SK-N-SH treated with all-trans-retinoic acid at 6 μM for 48 hours (cell line): ENCODE measurements around the gene N4BP2L1.

Source experiments
- BACH2 ChIP-seq: fragments of 250-450 bp; sonication (Bioruptor Pico); IDR thresholded peaks from 2 replicates; pipeline ENCODE4 v1.9.0; 2021; ENCODE audit warnings: mild to moderate bottlenecking, borderline replicate concordance
- ESRRG ChIP-seq: fragments of 250-450 bp; sonication (Bioruptor Pico); IDR thresholded peaks from 2 replicates; pipeline ENCODE4 v1.6.1; 2021; ENCODE audit warnings: mild to moderate bottlenecking
- GLIS3 ChIP-seq: fragments of 250-450 bp; sonication (Bioruptor Pico); IDR thresholded peaks from 2 replicates; pipeline ENCODE4 v1.5.0; 2020; ENCODE audit warnings: mild to moderate bottlenecking, moderate library complexity
- OSR1 ChIP-seq: fragments of 250-450 bp; sonication (Bioruptor Pico); IDR thresholded peaks from 2 replicates; pipeline ENCODE4 v1.8.0; 2022; ENCODE audit warnings: moderate library complexity, mild to moderate bottlenecking, inconsistent platforms
- RARB ChIP-seq: fragments of 250-450 bp; sonication (Bioruptor Pico); IDR thresholded peaks from 2 replicates; pipeline ENCODE4 v1.8.0; 2021; ENCODE audit warnings: mild to moderate bottlenecking, moderate library complexity
- SNAI2 ChIP-seq: fragments of 250-450 bp; sonication (Bioruptor Pico); IDR thresholded peaks from 2 replicates; pipeline ENCODE4 v1.5.0; 2020; ENCODE audit warnings: mild to moderate bottlenecking, moderate library complexity
- ZFP30 ChIP-seq: fragments of 450-650 bp; formaldehyde crosslinking; IDR thresholded peaks from 2 replicates; pipeline ENCODE4 v1.5.0; 2022; ENCODE audit warnings: mild to moderate bottlenecking, moderate library complexity
- TF ChIP-seq, protein P1 (sequence below): fragments of 250-450 bp; sonication (Bioruptor Pico); IDR thresholded peaks from 2 replicates; pipeline ENCODE4 v1.8.0; 2020; ENCODE audit warnings: mild to moderate bottlenecking, moderate library complexity, borderline replicate concordance
- TF ChIP-seq, protein P2 (sequence below): fragments of 250-450 bp; sonication (Bioruptor Pico); IDR thresholded peaks from 2 replicates; pipeline ENCODE4 v1.5.0; 2020; ENCODE audit warnings: mild to moderate bottlenecking, moderate library complexity
- TF ChIP-seq, protein P3 (sequence below): fragments of 250-450 bp; sonication (Bioruptor Pico); IDR thresholded peaks from 2 replicates; pipeline ENCODE4 v1.5.1; 2021; ENCODE audit warnings: mild to moderate bottlenecking, moderate library complexity

DNA sequence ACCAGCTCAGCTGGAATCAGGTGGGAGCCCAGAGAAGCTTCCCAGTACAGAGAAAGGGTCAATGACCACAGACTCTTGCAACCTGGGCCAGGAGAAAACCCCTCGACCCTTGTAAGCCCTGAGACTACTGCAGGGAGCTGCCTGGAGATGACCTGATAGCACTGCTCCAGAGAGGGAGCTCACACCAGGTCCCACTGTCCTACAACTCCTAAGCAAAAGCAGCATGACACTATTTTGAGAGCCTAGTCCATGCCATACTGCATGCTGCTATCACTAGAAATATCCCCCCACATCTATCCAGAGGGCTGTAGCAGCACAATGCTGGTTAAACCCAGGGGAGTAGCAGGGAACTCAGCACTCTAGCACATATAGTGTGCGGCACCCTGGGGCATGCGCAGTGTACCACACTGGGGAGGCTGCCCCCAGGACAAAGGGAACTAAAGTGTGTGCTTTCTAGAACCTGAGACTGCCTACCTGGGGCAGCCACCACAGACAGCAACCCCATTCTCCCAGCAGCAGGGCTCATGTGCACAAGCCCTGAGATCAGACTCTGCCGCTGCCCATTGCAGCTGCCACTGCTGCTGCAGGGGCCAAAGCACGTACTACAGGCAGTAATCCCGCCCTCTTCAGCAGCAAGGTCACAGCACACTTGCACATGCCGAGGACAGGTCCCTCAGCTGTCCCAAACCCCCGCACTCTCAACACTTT lies 27.1 kb upstream of the N4BP2L1 start:
- TF ChIP-seq SNAI2 (CRISPR knock-in tag) (no peak), ESRRG (CRISPR knock-in tag) (no peak), GLIS3 (CRISPR knock-in tag) (no peak), OSR1 (no peak), BACH2 (CRISPR knock-in tag) (no peak), ZFP30 (CRISPR knock-in tag) (no peak), RARB (CRISPR knock-in tag) (no peak)
- TF ChIP-seq, protein P1, sequence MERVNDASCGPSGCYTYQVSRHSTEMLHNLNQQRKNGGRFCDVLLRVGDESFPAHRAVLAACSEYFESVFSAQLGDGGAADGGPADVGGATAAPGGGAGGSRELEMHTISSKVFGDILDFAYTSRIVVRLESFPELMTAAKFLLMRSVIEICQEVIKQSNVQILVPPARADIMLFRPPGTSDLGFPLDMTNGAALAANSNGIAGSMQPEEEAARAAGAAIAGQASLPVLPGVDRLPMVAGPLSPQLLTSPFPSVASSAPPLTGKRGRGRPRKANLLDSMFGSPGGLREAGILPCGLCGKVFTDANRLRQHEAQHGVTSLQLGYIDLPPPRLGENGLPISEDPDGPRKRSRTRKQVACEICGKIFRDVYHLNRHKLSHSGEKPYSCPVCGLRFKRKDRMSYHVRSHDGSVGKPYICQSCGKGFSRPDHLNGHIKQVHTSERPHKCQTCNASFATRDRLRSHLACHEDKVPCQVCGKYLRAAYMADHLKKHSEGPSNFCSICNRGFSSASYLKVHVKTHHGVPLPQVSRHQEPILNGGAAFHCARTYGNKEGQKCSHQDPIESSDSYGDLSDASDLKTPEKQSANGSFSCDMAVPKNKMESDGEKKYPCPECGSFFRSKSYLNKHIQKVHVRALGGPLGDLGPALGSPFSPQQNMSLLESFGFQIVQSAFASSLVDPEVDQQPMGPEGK (CRISPR knock-in tag) = no peak
- TF ChIP-seq, protein P2, sequence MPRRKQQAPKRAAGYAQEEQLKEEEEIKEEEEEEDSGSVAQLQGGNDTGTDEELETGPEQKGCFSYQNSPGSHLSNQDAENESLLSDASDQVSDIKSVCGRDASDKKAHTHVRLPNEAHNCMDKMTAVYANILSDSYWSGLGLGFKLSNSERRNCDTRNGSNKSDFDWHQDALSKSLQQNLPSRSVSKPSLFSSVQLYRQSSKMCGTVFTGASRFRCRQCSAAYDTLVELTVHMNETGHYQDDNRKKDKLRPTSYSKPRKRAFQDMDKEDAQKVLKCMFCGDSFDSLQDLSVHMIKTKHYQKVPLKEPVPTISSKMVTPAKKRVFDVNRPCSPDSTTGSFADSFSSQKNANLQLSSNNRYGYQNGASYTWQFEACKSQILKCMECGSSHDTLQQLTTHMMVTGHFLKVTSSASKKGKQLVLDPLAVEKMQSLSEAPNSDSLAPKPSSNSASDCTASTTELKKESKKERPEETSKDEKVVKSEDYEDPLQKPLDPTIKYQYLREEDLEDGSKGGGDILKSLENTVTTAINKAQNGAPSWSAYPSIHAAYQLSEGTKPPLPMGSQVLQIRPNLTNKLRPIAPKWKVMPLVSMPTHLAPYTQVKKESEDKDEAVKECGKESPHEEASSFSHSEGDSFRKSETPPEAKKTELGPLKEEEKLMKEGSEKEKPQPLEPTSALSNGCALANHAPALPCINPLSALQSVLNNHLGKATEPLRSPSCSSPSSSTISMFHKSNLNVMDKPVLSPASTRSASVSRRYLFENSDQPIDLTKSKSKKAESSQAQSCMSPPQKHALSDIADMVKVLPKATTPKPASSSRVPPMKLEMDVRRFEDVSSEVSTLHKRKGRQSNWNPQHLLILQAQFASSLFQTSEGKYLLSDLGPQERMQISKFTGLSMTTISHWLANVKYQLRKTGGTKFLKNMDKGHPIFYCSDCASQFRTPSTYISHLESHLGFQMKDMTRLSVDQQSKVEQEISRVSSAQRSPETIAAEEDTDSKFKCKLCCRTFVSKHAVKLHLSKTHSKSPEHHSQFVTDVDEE = no peak
- TF ChIP-seq, protein P3, sequence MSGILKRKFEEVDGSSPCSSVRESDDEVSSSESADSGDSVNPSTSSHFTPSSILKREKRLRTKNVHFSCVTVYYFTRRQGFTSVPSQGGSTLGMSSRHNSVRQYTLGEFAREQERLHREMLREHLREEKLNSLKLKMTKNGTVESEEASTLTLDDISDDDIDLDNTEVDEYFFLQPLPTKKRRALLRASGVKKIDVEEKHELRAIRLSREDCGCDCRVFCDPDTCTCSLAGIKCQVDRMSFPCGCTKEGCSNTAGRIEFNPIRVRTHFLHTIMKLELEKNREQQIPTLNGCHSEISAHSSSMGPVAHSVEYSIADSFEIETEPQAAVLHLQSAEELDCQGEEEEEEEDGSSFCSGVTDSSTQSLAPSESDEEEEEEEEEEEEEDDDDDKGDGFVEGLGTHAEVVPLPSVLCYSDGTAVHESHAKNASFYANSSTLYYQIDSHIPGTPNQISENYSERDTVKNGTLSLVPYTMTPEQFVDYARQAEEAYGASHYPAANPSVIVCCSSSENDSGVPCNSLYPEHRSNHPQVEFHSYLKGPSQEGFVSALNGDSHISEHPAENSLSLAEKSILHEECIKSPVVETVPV (CRISPR knock-in tag) = no peak
